GM12875 (cell line): ENCODE results near the gene UTRN.

Source experiments
- H3K4me3 ChIP-seq: one replicate; pipeline ENCODE4 v1.5.1; 2011; ENCODE audit warnings: low read depth, low read length, control low read depth
- TF ChIP-seq, protein P1 (sequence below): IDR thresholded peaks from 2 replicates; pipeline ENCODE4 v1.5.1; 2011; ENCODE audit warnings: low read depth, mild to moderate bottlenecking, control low read depth, inconsistent platforms, low read length, moderate library complexity, borderline replicate concordance; ENCODE audit not compliant: insufficient read depth

UTRN gene

DNA sequence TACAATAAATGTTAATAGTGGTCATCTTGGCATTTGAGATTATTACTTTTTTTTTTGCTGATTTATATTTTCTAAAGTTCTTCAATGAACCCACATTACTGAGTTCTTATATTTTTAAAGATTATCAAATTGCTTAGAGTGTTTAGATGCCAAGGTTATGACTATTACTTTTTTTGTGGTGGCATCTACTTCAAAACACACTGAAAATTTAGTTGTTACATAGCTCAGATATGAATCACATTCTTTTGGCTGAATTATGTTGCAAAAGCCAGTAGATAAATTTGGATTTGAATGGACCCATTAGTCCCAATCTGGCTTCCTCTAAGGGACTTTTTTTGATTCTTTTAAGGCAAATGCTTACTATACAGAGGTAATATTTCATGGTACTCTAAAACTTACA lies 8.9 kb downstream of the UTRN start:
- TF ChIP-seq, protein P1, sequence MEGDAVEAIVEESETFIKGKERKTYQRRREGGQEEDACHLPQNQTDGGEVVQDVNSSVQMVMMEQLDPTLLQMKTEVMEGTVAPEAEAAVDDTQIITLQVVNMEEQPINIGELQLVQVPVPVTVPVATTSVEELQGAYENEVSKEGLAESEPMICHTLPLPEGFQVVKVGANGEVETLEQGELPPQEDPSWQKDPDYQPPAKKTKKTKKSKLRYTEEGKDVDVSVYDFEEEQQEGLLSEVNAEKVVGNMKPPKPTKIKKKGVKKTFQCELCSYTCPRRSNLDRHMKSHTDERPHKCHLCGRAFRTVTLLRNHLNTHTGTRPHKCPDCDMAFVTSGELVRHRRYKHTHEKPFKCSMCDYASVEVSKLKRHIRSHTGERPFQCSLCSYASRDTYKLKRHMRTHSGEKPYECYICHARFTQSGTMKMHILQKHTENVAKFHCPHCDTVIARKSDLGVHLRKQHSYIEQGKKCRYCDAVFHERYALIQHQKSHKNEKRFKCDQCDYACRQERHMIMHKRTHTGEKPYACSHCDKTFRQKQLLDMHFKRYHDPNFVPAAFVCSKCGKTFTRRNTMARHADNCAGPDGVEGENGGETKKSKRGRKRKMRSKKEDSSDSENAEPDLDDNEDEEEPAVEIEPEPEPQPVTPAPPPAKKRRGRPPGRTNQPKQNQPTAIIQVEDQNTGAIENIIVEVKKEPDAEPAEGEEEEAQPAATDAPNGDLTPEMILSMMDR: no peak
- no peak overlapping the region for H3K4me3 ChIP-seq

- H3K4me3 ChIP-seq: no peak overlapping the region
- TF ChIP-seq, protein P1: no peak
Measured at GRCh38 chr6:144295211-144295610, 10.1 kb downstream of the UTRN start.

GRCh38 chr6:144295981-144296767 lies 11.0 kb downstream of the UTRN start:
- TF ChIP-seq, protein P1: no peak
- H3K4me3 ChIP-seq: no peak overlapping the region

DNA sequence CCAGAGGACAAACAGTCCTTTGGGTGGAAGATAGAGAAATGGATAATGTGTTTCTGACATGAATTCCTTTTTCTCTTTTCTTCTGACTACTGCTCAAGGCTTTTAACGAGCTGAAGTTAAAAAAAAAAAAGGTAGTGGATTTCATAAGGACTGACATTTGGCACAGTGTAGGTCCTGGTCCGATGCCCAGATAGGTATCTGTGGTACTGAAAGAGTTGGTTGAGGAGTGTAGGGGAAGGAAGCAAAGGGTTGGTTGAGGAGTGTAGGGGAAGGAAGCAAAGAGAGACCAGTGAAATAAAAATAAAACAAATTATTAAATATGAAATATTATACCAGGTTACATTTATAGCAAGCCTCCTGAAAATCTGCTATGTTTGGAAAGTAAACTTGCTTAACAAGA lies 11.8 kb downstream of the UTRN start:
- H3K4me3 ChIP-seq: no peak overlapping the region
- TF ChIP-seq, protein P1: no peak

GRCh38 chr6:144297511-144298100 lies 12.5 kb downstream of the UTRN start:
- TF ChIP-seq, protein P1: no peak

DNA sequence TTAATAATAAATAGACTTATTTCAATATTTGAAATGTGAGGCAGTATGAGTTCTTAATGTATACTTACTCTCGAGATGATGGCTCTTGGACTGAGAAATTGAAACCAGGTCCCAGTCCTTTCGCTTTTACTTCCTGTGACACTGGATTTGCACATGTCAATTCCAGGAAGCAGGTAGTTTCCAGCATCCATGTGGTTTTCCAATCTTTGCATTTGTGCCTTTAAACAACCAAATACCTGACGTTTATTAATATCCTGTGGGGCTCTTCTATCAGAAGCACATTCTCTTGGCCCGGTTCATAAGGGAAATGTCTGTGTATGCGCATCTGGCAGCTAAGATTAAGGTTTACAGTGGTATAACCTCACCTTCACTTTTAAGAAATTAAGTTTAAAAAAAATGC lies 13.1 kb downstream of the UTRN start:
- no peak overlapping the region for H3K4me3 ChIP-seq
- TF ChIP-seq, protein P1: no peak

More at GRCh38 chr6:144297511-144298100, 12.5 kb downstream of the UTRN start:
- H3K4me3 ChIP-seq: no peak overlapping the region

- TF ChIP-seq, protein P1: no peak
- no peak overlapping the region for H3K4me3 ChIP-seq
Measured at GRCh38 chr6:144298916-144299315, 13.8 kb downstream of the UTRN start.
